Measurements from ENCODE around the gene COQ8A. TPM values are rescaled to one million over a fixed set of nuclear protein-coding genes. Genes with fewer than 3 reads are reported as not detected.

The COQ8A gene
- total RNA-seq, 2 donors from 2014 or later = 116 to 134 TPM

GRCh38 chr1:226937940-226938725 lies 2.0 kb upstream of the COQ8A start:
- peaks cover 39% of the 10 kb centered on the region for H3K4me1 ChIP-seq
- H3K27me3 ChIP-seq = no peaks in the 10 kb centered on the region
- WGBS, 2 donors = 67 to 71% methylated on average over 10 of the region's 10 CpGs
- DNase-seq (no peak), ATAC-seq (no peak)
- H3K4me3 ChIP-seq = no peak overlapping the region
- H3K36me3 ChIP-seq (replicated peaks in 1 of 2; ENCODE audit: insufficient read depth in 1 of 2, low read depth in 2 of 2) = no peaks in the 10 kb centered on the region
- no peaks in the 10 kb centered on the region for H3K9me3 ChIP-seq
- TF ChIP-seq CTCF (IDR thresholded peaks at IDR 0.05) (no peak), POLR2A (IDR thresholded peaks at IDR 0.05) (no peak)
- H3K27ac ChIP-seq = peak overlapping the region; percentile 42 to 98 (median 96)
- intact Hi-C loops (cut with DNase I) = no loop called here

- DNase-seq = no peak
- peak; percentile 22 for ATAC-seq
- peaks cover 48% of the 10 kb centered on the region for H3K4me1 ChIP-seq
- peak overlapping the region; percentile 94 to 98 (median 96) for H3K27ac ChIP-seq
- H3K36me3 ChIP-seq (replicated peaks in 1 of 2; ENCODE audit: insufficient read depth in 1 of 2, low read depth in 2 of 2) = no peaks in the 10 kb centered on the region
- H3K27me3 ChIP-seq = no peaks in the 10 kb centered on the region
- intact Hi-C loops (cut with DNase I) = no loop called here
- H3K9me3 ChIP-seq = no peaks in the 10 kb centered on the region
- TF ChIP-seq POLR2A (IDR thresholded peaks at IDR 0.05) = no peak
- TF ChIP-seq CTCF (IDR thresholded peaks at IDR 0.05) = no peak
- WGBS, 2 donors = 2 to 3% methylated on average over 12 of the region's 12 CpGs
- peak overlapping the region; percentile 34 to 47 for H3K4me3 ChIP-seq
These were observed 1.1 kb upstream of the COQ8A start for GRCh38 chr1:226938903-226939437.

GRCh38 chr1:226939438-226940028 lies 561 bp upstream of the COQ8A start:
- Histone ChIP-seq H3K4me1 (peaks cover 53% of the 10 kb centered on the region), H3K9me3 (no peaks in the 10 kb centered on the region), H3K27ac (peak overlapping the region; percentile 94 to 98 (median 96)), H3K36me3 (replicated peaks in 1 of 2; ENCODE audit: insufficient read depth in 1 of 2, low read depth in 2 of 2) (no peaks in the 10 kb centered on the region), H3K27me3 (no peaks in the 10 kb centered on the region), H3K4me3 (peak overlapping the region; percentile 34 to 47)
- 0% methylated on average over 50 of the region's 51 CpGs; no CpG with 5 or more reads in 1 of the 2 donors for WGBS, 2 donors
- TF ChIP-seq POLR2A (IDR thresholded peaks at IDR 0.05) (peak; percentile 89 to 98 (median 97)), CTCF (IDR thresholded peaks at IDR 0.05) (no peak)
- ATAC-seq (peak; percentile 41), DNase-seq (peak; percentile 69 to 73 (median 71))
- intact Hi-C loops (cut with DNase I) = no loop called here

- peak overlapping the region; percentile 71 to 98 (median 98) for H3K27ac ChIP-seq
- intact Hi-C loops (cut with DNase I) = no loop called here
- H3K27me3 ChIP-seq = no peaks in the 10 kb centered on the region
- no peaks in the 10 kb centered on the region for H3K36me3 ChIP-seq (replicated peaks in 1 of 2; ENCODE audit: insufficient read depth in 1 of 2, low read depth in 2 of 2)
- no peaks in the 10 kb centered on the region for H3K9me3 ChIP-seq
- peak overlapping the region; percentile 72 to 73 for H3K4me3 ChIP-seq
- ATAC-seq = no peak
- 8 to 14% methylated on average over 6 of the region's 6 CpGs for WGBS, 2 donors
- TF ChIP-seq POLR2A (IDR thresholded peaks at IDR 0.05) (no peak), CTCF (IDR thresholded peaks at IDR 0.05) (no peak)
- DNase-seq = no peak
- peaks cover 64% of the 10 kb centered on the region for H3K4me1 ChIP-seq
These were observed 643 bp downstream of the COQ8A start for GRCh38 chr1:226940806-226941067.
